ENCODE measurements around the gene GABRB1. TPM values are rescaled to one million over a fixed set of nuclear protein-coding genes. Genes with fewer than 3 reads are reported as not detected.

GABRB1 gene
- polyA plus RNA-seq, 3 donors from 2014 or later: not detected

DNA sequence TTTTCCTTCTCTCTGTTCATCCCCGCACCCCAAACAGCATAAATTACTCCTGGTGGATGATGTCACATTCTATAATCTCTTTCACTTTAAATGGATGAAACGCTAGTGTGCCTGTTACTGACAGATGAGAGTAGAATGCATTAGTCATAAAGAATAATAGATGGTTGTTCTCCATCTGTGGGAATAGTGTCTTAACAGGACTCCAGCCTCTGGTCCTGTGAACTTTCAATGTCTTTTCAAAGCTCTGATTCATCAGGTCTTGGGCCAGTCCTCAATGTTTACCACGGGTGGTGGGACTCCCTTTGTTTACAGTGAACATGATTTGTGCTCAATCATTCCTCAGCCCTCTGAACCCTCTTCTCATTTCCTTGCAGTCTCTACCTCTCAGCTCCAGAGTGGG is 182.6 kb downstream of the GABRB1 start:
- peaks cover 0 to 2% (median 0%) of the 10 kb centered on the region in 6 donors for H3K9me3 Mint-ChIP-seq
- H3K27ac Mint-ChIP-seq: no peak overlapping the region
- no peaks in the 10 kb centered on the region for H3K36me3 Mint-ChIP-seq
- no peak for DNase-seq
- H3K27me3 Mint-ChIP-seq (ENCODE audit: low read depth in 3 of 3): peaks cover 2% of the 10 kb centered on the region in 3 donors
- H3K4me1 Mint-ChIP-seq: no peaks in the 10 kb centered on the region
- no peak overlapping the region for H3K4me3 Mint-ChIP-seq

DNA sequence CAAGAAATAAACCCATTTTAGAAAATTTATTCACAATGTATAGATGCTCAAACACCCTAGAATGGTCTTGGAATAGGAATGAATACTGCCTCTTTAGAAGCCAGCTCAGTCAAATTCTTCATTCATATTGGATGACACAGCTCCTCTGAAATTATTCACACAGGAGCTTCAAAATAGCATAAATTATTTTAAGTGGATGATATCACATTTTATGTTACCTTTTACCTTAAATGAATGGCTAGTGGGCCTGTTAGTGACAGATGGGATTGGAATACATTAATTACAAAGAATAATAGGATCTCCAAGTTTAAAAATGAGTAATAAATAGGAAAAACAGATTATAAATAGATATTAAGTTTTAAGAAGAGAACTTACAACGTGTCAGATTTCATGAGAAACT is 184.4 kb downstream of the GABRB1 start:
- H3K27me3 Mint-ChIP-seq (ENCODE audit: low read depth in 3 of 3): peaks cover 2 to 7% (median 2%) of the 10 kb centered on the region in 3 donors
- peaks cover 0 to 6% (median 0%) of the 10 kb centered on the region in 6 donors for H3K9me3 Mint-ChIP-seq
- no peak overlapping the region for H3K4me3 Mint-ChIP-seq
- no peaks in the 10 kb centered on the region for H3K4me1 Mint-ChIP-seq
- no peak for DNase-seq
- no peak overlapping the region for H3K27ac Mint-ChIP-seq
- H3K36me3 Mint-ChIP-seq: no peaks in the 10 kb centered on the region

DNA sequence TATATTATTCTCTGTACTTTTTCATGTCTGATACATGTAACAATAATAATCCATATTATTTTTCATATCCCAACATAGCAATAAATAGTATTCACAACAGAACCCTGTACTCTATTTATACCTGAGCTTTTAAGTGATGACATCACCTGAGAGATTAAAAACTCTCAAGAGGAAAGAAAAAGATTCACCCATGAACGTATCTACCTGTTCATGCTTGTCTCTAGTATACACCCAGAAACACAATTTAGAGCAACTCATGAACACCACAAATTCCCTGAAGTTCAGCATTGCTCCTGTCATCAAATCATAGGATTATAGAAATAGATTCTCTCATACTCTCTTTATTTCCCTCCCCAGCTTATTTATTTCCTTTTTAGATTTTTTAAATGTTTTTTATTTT is 185.9 kb downstream of the GABRB1 start:
- peaks cover 0 to 8% (median 0%) of the 10 kb centered on the region in 6 donors for H3K9me3 Mint-ChIP-seq
- no peaks in the 10 kb centered on the region for H3K4me1 Mint-ChIP-seq
- H3K27ac Mint-ChIP-seq: no peak overlapping the region
- DNase-seq: no peak
- H3K4me3 Mint-ChIP-seq: no peak overlapping the region
- peaks cover 0 to 12% (median 2%) of the 10 kb centered on the region in 3 donors for H3K27me3 Mint-ChIP-seq (ENCODE audit: low read depth in 3 of 3)
- no peaks in the 10 kb centered on the region for H3K36me3 Mint-ChIP-seq

DNA sequence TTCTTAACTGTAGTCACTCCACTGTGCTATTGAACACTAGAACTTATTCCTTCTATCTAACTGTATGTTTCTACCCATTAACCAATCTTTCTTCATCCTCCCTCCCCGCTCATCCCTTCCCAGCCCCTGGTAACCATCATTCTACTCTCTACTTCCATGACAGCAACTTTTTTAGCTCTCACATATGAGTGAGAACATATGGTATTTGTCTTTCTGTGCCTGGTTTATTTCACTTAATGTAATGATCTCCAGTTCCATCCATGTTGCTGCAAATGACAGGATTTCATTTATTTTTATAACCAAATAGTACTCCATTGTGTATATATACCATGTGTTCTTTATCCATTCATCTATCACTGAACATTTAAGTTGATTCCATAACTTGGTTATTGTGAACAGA is 186.5 kb downstream of the GABRB1 start:
- no peaks in the 10 kb centered on the region for H3K4me1 Mint-ChIP-seq
- DNase-seq: no peak
- H3K4me3 Mint-ChIP-seq: no peak overlapping the region
- H3K27me3 Mint-ChIP-seq (ENCODE audit: low read depth in 3 of 3): peaks cover 0 to 12% (median 2%) of the 10 kb centered on the region in 3 donors
- H3K9me3 Mint-ChIP-seq: peaks cover 0 to 8% (median 0%) of the 10 kb centered on the region in 6 donors
- no peaks in the 10 kb centered on the region for H3K36me3 Mint-ChIP-seq
- H3K27ac Mint-ChIP-seq: no peak overlapping the region

DNA sequence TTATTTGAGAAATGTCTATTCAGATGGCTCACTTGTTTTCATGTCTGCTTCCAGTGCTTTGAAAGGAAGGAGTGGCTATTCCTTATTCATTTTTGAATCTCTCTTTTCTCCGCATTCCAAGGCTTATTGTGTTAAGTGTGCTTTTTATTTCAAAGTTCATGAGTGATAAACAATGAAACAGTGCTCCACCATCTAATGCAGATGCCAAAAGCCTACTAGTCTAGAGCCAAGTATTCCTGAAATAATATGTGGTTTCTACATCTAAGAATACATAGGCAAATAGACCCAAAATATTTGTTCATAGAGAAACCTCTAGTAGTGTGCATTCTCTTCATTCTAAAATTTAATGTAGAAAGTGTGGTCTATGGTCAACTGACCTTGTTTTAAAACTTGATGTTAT is 187.3 kb downstream of the GABRB1 start:
- H3K27me3 Mint-ChIP-seq (ENCODE audit: low read depth in 3 of 3): peaks cover 0 to 12% (median 0%) of the 10 kb centered on the region in 3 donors
- H3K4me1 Mint-ChIP-seq: no peaks in the 10 kb centered on the region
- no peak for DNase-seq
- H3K27ac Mint-ChIP-seq: no peak overlapping the region
- H3K4me3 Mint-ChIP-seq: no peak overlapping the region
- peaks cover 0 to 8% (median 0%) of the 10 kb centered on the region in 6 donors for H3K9me3 Mint-ChIP-seq
- no peaks in the 10 kb centered on the region for H3K36me3 Mint-ChIP-seq

DNA sequence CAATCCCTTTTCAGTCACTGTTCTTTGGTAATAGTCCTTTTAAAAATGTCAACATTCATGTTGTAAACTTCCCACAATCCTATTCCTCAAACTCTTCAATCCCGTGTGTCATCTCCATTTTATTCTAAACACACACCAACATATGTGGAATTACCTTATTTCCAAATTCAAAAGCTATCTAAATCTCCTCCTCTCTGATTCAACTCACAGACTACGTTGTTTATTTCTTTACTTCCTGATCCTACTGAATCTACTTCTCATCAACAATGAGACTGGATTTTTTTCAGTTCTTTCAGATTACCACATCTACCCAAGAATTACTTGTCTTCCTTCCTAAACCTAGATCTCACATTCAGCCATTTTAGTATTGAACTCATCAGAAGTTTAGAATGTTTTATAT is 188.2 kb downstream of the GABRB1 start:
- Mint-ChIP-seq H3K9me3 (peaks cover 0 to 8% (median 0%) of the 10 kb centered on the region in 6 donors), H3K27ac (no peak overlapping the region), H3K36me3 (no peaks in the 10 kb centered on the region), H3K4me3 (no peak overlapping the region), H3K4me1 (no peaks in the 10 kb centered on the region), H3K27me3 (ENCODE audit: low read depth in 3 of 3) (peaks cover 0 to 17% (median 4%) of the 10 kb centered on the region in 3 donors)
- DNase-seq: no peak

DNA sequence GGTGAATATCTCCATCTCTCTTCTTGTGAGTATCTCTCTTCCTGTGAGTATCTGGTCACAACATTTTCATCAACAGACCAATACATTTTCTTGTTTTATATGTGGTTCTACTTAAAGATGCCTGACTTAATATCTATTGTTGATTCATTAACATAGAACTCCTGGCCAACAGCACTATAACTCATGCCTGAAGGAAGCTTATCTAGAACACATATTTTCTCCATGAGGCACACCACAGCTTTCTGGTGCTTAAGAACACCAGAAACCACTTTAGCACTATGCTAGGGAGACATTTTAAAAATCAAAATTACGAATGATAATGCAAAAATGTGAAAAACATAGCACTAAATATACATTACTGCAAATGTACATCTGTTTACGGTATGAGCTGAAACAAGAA is 190.4 kb downstream of the GABRB1 start:
- peaks cover 0 to 8% (median 0%) of the 10 kb centered on the region in 6 donors for H3K9me3 Mint-ChIP-seq
- no peaks in the 10 kb centered on the region for H3K4me1 Mint-ChIP-seq
- H3K36me3 Mint-ChIP-seq: no peaks in the 10 kb centered on the region
- no peak overlapping the region for H3K27ac Mint-ChIP-seq
- H3K27me3 Mint-ChIP-seq (ENCODE audit: low read depth in 3 of 3): peaks cover 0 to 21% (median 4%) of the 10 kb centered on the region in 3 donors
- no peak for DNase-seq
- H3K4me3 Mint-ChIP-seq: no peak overlapping the region

DNA sequence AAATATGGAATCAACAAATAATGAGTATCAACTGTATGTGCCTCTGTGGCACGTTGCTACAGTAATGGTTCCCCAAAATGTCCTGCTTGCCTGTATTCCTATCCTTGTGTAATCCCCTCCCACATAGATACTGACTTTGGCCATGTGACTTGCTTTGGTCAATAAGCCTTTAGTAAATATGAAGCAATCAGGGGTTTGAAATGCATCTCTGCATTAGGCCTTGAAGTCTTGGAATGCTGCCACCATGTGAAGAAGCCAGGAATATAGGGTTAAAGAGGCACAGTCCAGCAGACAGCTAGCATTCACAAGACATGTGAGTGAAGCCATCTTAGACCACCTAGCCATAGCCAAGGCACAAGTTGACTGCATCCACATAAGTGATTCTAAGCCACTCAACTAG is 190.9 kb downstream of the GABRB1 start:
- Mint-ChIP-seq H3K36me3 (no peaks in the 10 kb centered on the region), H3K27ac (no peak overlapping the region), H3K4me1 (no peaks in the 10 kb centered on the region), H3K4me3 (no peak overlapping the region), H3K27me3 (ENCODE audit: low read depth in 3 of 3) (peaks cover 0 to 21% (median 4%) of the 10 kb centered on the region in 3 donors), H3K9me3 (peaks cover 0 to 8% (median 0%) of the 10 kb centered on the region in 6 donors)
- DNase-seq: no peak

DNA sequence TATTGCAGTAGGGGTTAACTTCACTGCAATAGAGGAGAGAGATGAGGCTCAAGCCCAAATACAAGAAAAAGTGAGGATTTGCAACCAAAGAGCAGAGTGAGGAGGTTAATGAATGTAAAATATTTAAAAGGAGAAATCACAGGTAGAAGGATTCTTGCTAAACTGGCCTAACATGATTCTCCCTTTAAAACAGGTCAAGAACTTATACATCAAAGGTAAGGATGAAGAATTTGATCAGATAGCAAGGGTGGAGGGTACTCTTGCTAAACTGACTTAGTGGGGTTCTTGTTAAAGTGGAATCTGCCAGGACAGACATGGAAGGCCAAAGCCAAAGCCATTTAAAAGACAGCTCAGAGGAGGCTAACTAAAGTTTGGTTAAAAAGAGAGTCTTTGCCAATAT is 193.0 kb downstream of the GABRB1 start:
- Mint-ChIP-seq H3K4me3 (no peak overlapping the region), H3K36me3 (no peaks in the 10 kb centered on the region), H3K9me3 (peaks cover 0 to 7% (median 0%) of the 10 kb centered on the region in 6 donors), H3K4me1 (no peaks in the 10 kb centered on the region), H3K27ac (no peak overlapping the region), H3K27me3 (ENCODE audit: low read depth in 3 of 3) (peaks cover 0 to 17% (median 4%) of the 10 kb centered on the region in 3 donors)
- DNase-seq: no peak

DNA sequence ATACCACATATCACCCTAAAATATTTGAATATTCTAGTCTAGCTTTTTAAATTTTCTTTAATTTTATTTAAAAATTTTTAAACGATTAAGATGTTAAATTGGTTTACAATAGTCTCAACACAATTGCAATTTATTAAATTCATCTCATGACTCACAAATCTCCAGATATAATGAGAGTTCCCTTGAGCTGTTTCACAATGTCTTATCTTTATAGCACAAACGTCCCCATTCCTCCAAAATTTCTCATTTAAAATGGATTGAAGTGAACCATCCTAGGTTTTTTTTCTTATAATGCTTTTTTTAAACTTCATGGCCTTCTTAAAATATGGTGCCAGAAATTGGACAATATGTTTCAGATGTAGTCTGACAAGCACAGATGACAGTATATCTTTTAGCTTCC is 204.4 kb downstream of the GABRB1 start:
- peaks cover 0 to 2% (median 0%) of the 10 kb centered on the region in 3 donors for H3K27me3 Mint-ChIP-seq (ENCODE audit: low read depth in 3 of 3)
- no peaks in the 10 kb centered on the region for H3K36me3 Mint-ChIP-seq
- H3K4me3 Mint-ChIP-seq: no peak overlapping the region
- no peak overlapping the region for H3K27ac Mint-ChIP-seq
- DNase-seq: no peak
- no peaks in the 10 kb centered on the region for H3K9me3 Mint-ChIP-seq
- no peaks in the 10 kb centered on the region for H3K4me1 Mint-ChIP-seq

DNA sequence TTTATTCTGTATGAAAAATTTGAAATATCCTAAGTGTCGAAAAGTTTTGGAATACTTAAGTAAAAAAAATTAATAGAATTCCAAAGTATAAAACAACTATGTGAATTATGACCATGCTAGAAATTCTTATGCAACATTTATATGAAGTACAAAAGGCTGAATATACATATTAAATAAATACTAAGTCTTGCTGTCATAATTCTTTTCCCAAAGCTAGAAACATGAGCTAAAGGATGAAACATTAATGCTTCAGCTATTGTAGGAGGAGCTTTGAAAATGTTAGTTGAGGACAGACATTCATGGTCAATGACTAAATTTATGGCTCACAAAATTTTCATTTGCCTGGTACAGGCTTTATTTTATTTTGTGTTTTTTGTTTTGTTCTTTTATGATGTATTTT is 207.3 kb downstream of the GABRB1 start:
- Mint-ChIP-seq H3K4me3 (no peak overlapping the region), H3K27ac (no peak overlapping the region), H3K27me3 (ENCODE audit: low read depth in 3 of 3) (peaks cover 0 to 2% (median under 1%) of the 10 kb centered on the region in 3 donors), H3K9me3 (peaks cover 0 to 2% (median 0%) of the 10 kb centered on the region in 6 donors), H3K4me1 (no peaks in the 10 kb centered on the region), H3K36me3 (no peaks in the 10 kb centered on the region)
- no peak for DNase-seq

DNA sequence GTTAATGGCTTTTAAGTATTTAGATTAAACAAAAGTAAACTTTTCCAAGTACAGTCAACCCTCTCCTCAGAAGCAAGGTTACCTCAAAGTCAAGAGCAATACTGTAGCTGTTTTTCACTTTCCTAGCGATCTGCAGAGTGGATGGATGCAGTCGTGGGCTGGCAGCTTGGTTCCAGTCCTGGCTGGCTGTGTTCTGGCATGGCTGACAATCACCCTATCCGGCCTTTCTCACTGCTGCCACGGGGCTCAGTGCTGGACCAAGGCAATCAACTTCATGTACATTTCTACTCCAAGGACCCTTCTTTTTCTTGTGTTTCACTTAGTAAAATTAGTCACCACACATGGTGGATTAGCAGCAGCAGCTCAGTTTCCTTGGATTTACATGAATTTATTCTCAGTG is 208.3 kb downstream of the GABRB1 start:
- no peak overlapping the region for H3K27ac Mint-ChIP-seq
- DNase-seq: no peak

DNA sequence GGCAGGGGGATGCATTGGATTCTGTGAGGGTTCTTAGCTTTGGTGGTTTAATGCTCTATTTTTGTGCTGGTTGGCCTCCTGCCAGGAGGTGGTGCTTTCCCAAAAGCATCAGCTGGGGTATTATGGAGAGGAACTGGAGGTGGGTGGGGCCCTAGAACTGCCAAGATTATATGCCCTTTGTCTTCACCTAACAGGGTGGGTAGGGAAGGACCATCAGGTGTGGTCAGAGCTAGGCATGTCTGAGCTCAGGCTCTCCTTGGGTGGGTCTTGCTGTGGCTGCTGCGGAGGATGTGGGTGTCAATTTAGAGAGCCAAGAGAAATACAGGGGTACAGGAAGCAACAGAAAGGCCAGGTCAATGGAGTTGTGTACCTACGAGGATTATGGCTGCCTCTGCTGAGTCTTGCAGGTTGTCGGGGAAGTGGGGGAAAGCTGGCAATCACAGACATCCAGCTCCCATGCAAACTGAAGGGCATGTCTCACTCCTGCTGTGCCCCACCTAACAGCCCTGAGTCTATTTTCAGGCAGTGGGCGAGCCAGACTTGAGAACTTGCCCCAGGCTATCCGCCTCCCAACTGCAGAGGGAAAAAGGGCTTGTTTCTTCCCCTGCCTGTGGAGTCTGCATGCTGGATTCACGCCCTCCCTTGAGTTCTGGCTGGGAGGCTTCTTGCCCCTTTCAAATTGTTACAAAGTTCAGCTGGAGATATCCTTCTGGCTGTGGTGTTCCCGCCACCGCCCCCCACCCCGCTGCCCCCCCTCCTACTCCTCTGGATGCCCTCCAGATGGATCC is 220.2 kb downstream of the GABRB1 start:
- no peak overlapping the region for H3K4me3 Mint-ChIP-seq
- peaks cover 2 to 3% (median 2%) of the 10 kb centered on the region in 3 donors for H3K27me3 Mint-ChIP-seq (ENCODE audit: low read depth in 3 of 3)
- H3K4me1 Mint-ChIP-seq: no peaks in the 10 kb centered on the region
- no peaks in the 10 kb centered on the region for H3K36me3 Mint-ChIP-seq
- peaks cover 0 to 11% (median 8%) of the 10 kb centered on the region in 6 donors for H3K9me3 Mint-ChIP-seq
- H3K27ac Mint-ChIP-seq: no peak overlapping the region
- no peak for DNase-seq

More for the DNA sequence above, 208.3 kb downstream of the GABRB1 start:
- Mint-ChIP-seq H3K36me3 (no peaks in the 10 kb centered on the region), H3K4me1 (no peaks in the 10 kb centered on the region), H3K9me3 (peaks cover 0 to 2% (median 0%) of the 10 kb centered on the region in 6 donors), H3K27me3 (ENCODE audit: low read depth in 3 of 3) (peaks cover 0 to 5% (median 2%) of the 10 kb centered on the region in 3 donors), H3K4me3 (no peak overlapping the region)

DNA sequence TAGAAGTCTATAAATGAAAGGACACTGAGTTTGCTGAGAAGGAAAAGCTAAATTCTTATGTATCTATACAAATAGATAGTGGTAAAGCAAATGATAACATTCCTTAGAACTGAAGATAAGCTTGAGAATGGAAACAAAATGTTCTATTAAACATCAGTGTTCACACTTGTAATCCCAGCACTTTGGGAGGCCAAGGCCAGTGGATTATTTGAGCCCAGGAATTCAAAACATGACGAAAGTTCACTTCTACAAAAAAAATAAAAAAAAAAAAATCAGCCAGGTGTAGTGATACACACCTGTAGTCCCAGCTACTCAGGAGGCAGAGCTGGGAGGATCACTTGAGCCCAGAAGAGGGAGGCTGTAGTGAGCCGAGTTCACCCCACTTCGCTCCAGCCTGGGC is 232.4 kb downstream of the GABRB1 start:
- Mint-ChIP-seq H3K9me3 (peaks cover 0 to 7% (median 2%) of the 10 kb centered on the region in 6 donors), H3K27me3 (ENCODE audit: low read depth in 3 of 3) (peaks cover 0 to 4% (median 1%) of the 10 kb centered on the region in 3 donors), H3K4me1 (no peaks in the 10 kb centered on the region), H3K36me3 (no peaks in the 10 kb centered on the region), H3K4me3 (no peak overlapping the region), H3K27ac (no peak overlapping the region)
- no peak for DNase-seq

Data from immature natural killer cell (primary cell).